SU-DHL-6 (cell line): ENCODE data around the gene ZNF333.
"Not testable (repeated sequence)": the region's sequence is repeated elsewhere in the genome, so short reads cannot be mapped to it uniquely, and the experiment has no call there.

ENCODE experiments used
- H2AFZ ChIP-seq: fragments of 200-600 bp; sonication (generic); 2 replicates; pipeline ENCODE4 v1.6.1; 2014; ENCODE audit warnings: low read depth, mild to moderate bottlenecking, moderate library complexity, mixed read lengths, antibody characterized with exemption, low read length; ENCODE audit not compliant: severe bottlenecking
- H3F3A ChIP-seq: fragments of 200-600 bp; shearing (Covaris generic); 2 replicates; pipeline ENCODE4 v1.6.0; 2016; ENCODE audit warnings: antibody characterized with exemption, mild to moderate bottlenecking; ENCODE audit not compliant: insufficient read depth
- H3K27ac ChIP-seq: fragments of 200-600 bp; sonication (generic); 2 replicates; pipeline ENCODE4 v1.5.1; 2016; ENCODE audit warnings: low read depth, mild to moderate bottlenecking, low read length, moderate library complexity, mixed read lengths
- H3K27me3 ChIP-seq: fragments of 200-600 bp; sonication (generic), shearing (Covaris generic); 2 replicates; pipeline ENCODE4 v1.6.0; 2014; ENCODE audit warnings: mild to moderate bottlenecking, low read length
- H3K36me3 ChIP-seq: fragments of 200-600 bp; sonication (generic); 2 replicates; pipeline ENCODE4 v1.6.1; 2014; ENCODE audit warnings: mild to moderate bottlenecking, low read length, mixed read lengths
- H3K4me2 ChIP-seq: fragments of 300-600, 200-600 bp; shearing (Covaris generic), sonication (generic); 2 replicates; pipeline ENCODE4 v1.6.0; 2014; ENCODE audit warnings: low read length, low read depth, mild to moderate bottlenecking; ENCODE audit not compliant: poor library complexity, severe bottlenecking
- H3K4me3 ChIP-seq: fragments of 200-600 bp; sonication (generic); 2 replicates; pipeline ENCODE4 v1.5.1; 2014; ENCODE audit warnings: antibody characterized with exemption, low read length, mild to moderate bottlenecking, mixed read lengths; ENCODE audit not compliant: insufficient read depth, poor library complexity, severe bottlenecking
- H3K79me2 ChIP-seq: fragments of 200-600 bp; sonication (generic); 2 replicates; pipeline ENCODE4 v1.6.1; 2014; ENCODE audit warnings: mild to moderate bottlenecking, low read length, moderate library complexity; ENCODE audit not compliant: insufficient read depth
- H3K9ac ChIP-seq: fragments of 200-600 bp; sonication (generic); 2 replicates; pipeline ENCODE4 v1.7.0; 2014; ENCODE audit warnings: mild to moderate bottlenecking, low read length
- H3K9me2 ChIP-seq: fragments of 200-600 bp; sonication (generic); replicated peaks from 2 replicates; pipeline ENCODE4 v1.6.1; 2014; ENCODE audit warnings: low read length; ENCODE audit not compliant: insufficient read depth
- H3K9me3 ChIP-seq: fragments of 200-600 bp; sonication (generic); 2 replicates; pipeline ENCODE4 v1.6.1; 2014; ENCODE audit warnings: low read length, mixed read lengths; ENCODE audit not compliant: insufficient read depth
- H4K20me1 ChIP-seq: fragments of 200-600 bp; sonication (generic); 2 replicates; pipeline ENCODE4 v1.6.1; 2014; ENCODE audit warnings: low read depth, mild to moderate bottlenecking, antibody characterized with exemption, low read length, moderate library complexity, mixed read lengths
- CTCF ChIP-seq: fragments of 200-600 bp; sonication (generic); IDR thresholded peaks from one replicate; pipeline ENCODE4 v1.5.1; 2017; ENCODE audit warnings: antibody characterized with exemption, mild to moderate bottlenecking, low read length, moderate library complexity; ENCODE audit not compliant: insufficient read depth, poor library complexity, severe bottlenecking
- EZH2phosphoT487 ChIP-seq: fragments of 200-600 bp; sonication (generic), shearing (Covaris generic); conservative IDR thresholded peaks from 2 replicates; pipeline ENCODE4 v1.6.1; 2018; ENCODE audit warnings: mild to moderate bottlenecking, antibody characterized with exemption, low read length, moderate library complexity, mixed read lengths

Gene ZNF333

GRCh38 chr19:14772995-14773394, 83.1 kb downstream of the ZNF333 start:
- Histone ChIP-seq H4K20me1 (no peaks in the 10 kb centered on the region), H2AFZ (no peak overlapping the region), H3K27me3 (no peaks in the 10 kb centered on the region), H3K36me3 (no peaks in the 10 kb centered on the region), H3K9ac (no peak overlapping the region), H3K4me2 (no peak overlapping the region), H3F3A (no peaks in the 10 kb centered on the region), H3K9me2 (no peaks in the 10 kb centered on the region), H3K9me3 (no peaks in the 10 kb centered on the region), H3K27ac (no peak overlapping the region), H3K4me3 (no peak overlapping the region), H3K79me2 (no peaks in the 10 kb centered on the region)
- TF ChIP-seq EZH2phosphoT487 (no peak), CTCF (no peak)

DNA sequence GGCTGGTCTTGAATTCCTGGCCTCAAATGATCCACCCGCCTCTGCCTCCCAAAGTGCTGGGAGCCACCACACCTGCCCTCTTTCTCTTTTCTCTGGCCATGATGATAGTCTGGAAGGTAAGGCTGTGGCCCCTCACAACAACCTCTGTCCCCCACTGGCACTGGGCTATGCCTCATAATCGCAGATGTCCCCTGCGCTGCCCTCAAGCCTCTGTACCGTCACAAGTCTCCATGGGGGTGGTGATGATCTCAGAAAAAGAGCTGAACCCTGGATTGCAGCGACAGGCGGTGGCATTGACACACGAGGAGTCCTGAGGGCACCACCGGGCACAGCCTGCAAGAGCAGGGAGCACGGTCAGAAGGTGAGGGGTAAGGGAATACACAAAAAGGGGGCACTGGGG, 83.9 kb downstream of the ZNF333 start:
- not testable (repeated sequence) for H3F3A ChIP-seq, H3K9me3 ChIP-seq, H3K9ac ChIP-seq, H4K20me1 ChIP-seq, H3K4me2 ChIP-seq, H3K79me2 ChIP-seq, H2AFZ ChIP-seq, H3K36me3 ChIP-seq, H3K9me2 ChIP-seq, H3K27me3 ChIP-seq, H3K27ac ChIP-seq, H3K4me3 ChIP-seq

GRCh38 chr19:14774373-14774772, 84.5 kb downstream of the ZNF333 start:
- Histone ChIP-seq H3K79me2 (no peaks in the 10 kb centered on the region), H3F3A (no peaks in the 10 kb centered on the region), H2AFZ (no peak overlapping the region), H4K20me1 (no peaks in the 10 kb centered on the region), H3K27me3 (no peaks in the 10 kb centered on the region), H3K4me2 (no peak overlapping the region), H3K36me3 (no peaks in the 10 kb centered on the region), H3K9ac (no peak overlapping the region), H3K27ac (no peak overlapping the region), H3K9me3 (no peaks in the 10 kb centered on the region), H3K4me3 (no peak overlapping the region), H3K9me2 (no peaks in the 10 kb centered on the region)
- no peak for TF ChIP-seq CTCF
- TF ChIP-seq EZH2phosphoT487: no peak

- H3F3A ChIP-seq, H3K79me2 ChIP-seq, H2AFZ ChIP-seq, H3K9me2 ChIP-seq, H3K9ac ChIP-seq, H3K27ac ChIP-seq, H3K9me3 ChIP-seq, H3K4me2 ChIP-seq, H4K20me1 ChIP-seq, H3K36me3 ChIP-seq, H3K27me3 ChIP-seq, H3K4me3 ChIP-seq: not testable (repeated sequence)
Measured at GRCh38 chr19:14775326-14775725, 85.5 kb downstream of the ZNF333 start.
